Prostate gland (tissue), 2 donors: ENCODE data around the gene KAT2A.

Source experiments
- CTCF ChIP-seq, 4 experiments: fragments of 200-600 bp in 2 of 4; fragments of 450-650 bp in 2 of 4; sonication (generic) in 2 of 4; IDR thresholded peaks; 1 replicate in 3 of 4; 2 replicates in 1 of 4; pipeline ENCODE4 v1.5.1; 2016 to 2019; ENCODE audit warnings: antibody characterized with exemption in 4 of 4, mild to moderate bottlenecking in 2 of 4, moderate library complexity in 2 of 4
- POLR2A ChIP-seq: fragments of 450-650 bp; IDR thresholded peaks from one replicate; pipeline ENCODE4 v1.6.1; 2016; ENCODE audit warnings: antibody characterized with exemption, mild to moderate bottlenecking

GRCh38 chr17:42075789-42076188, 45.4 kb downstream of the KAT2A start:
- no peak for TF ChIP-seq CTCF (IDR thresholded peaks at IDR 0.05)
- TF ChIP-seq POLR2A = no peak
